NCI-H1105 (cell line): Measurements from ENCODE around the gene CFC1B.
"Not testable (repeated sequence)": the region's sequence is repeated elsewhere in the genome, so short reads cannot be mapped to it uniquely, and the experiment has no call there.

Experiments
- DNase-seq: peaks from one replicate; lab custom pipeline; 2025; lab: John Stamatoyannopoulos, UW

CFC1B gene

GRCh38 chr2:130520992-130521391, at the start of gene CFC1B:
TSS of gene CFC1B (plus strand) at chr2:130521222. CDS start at chr2:130521485, 263 bp downstream.
- DNase-seq, result not testable (repeated sequence)

GRCh38 chr2:130491073-130491472, 29.9 kb upstream of the CFC1B start:
- DNase-seq, result not testable (repeated sequence)

- not testable (repeated sequence) for DNase-seq
These were observed 11.8 kb upstream of the CFC1B start, which contains the start of gene POTEI for GRCh38 chr2:130509228-130509627. TSS of gene POTEI (minus strand) at chr2:130509328. CDS start at chr2:130509235, 93 bp downstream.

DNA sequence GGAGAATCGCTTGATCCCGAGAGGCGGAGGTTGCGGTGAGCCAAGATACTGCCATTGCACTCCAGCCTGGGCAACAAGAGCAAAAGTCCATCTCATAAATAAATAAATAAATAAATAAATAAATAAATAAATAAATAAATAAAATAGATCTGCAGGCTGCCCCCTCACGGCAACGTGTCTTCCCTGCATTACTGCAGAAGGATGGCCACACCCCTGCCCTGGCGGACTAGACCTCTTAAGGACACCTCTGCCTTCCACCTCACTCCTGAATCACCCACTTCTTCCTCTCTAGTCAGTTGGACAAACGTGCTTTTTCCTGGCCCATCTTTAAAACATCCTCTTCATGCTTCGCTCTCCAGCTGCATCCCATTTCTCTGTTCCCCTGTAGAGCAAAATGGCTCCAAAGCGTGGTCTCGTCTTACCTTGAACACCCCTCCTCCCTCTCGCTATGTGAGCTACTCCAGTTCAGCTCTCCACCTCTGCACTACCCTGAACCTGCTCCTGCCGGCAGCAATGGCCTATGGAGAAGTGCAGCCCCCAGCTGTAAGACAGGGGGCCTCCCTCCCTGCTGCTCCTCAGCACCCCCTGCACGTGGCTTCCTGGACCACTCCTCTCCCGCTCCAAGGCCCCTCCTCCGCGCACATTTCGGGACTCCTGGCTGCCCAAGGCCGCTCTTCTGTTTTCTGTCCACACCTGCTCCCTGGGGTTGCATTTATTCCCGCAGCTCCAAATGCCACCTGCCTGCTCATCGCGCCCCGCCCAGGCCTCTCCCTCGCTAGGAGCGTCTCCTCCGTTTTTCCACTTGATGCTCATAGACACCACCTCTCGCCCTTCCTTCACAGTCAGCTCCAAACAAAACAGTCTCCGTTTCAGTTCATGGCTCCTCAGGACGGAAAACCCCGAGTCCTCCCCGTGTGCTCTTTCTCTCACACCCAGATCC, 9.9 kb upstream of the CFC1B start:
- DNase-seq, result not testable (repeated sequence)

GRCh38 chr2:130511747-130512451, 9.1 kb upstream of the CFC1B start:
- not testable (repeated sequence) for DNase-seq

DNA sequence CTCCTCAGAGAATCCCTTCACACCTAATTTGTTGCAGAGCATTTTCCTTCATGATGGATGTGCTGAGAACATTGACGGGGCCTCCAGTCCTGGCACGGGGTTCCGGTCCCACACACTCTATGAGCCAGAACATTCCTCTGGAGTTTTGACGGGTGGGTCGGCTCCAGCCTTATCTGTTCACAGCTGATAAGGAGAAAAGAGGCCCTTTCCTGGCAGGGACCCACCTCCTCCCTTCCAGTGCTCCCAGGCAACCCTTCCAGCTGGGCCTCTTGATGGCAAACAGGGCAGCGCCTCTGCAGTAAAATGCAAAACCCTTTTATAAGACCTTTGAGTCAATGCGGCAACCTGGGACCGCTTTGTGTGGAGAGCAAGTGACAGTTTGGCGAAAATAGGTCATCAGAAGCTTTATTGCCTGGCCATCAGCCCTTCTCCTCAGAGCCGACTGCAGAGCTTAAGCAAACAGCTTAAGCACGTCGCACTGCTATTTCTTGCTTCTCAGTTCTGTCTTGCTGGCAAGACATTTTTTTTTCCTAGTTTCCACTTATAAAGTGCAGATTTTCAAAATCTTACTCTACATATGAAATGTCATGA, 2.4 kb upstream of the CFC1B start:
- DNase-seq, result not testable (repeated sequence)

- DNase-seq, result not testable (repeated sequence)
These were observed 1.4 kb downstream of the CFC1B start for GRCh38 chr2:130522390-130522789.

- DNase-seq, result not testable (repeated sequence)
These were observed 6.4 kb downstream of the CFC1B start for GRCh38 chr2:130527365-130527967.

GRCh38 chr2:130529545-130529944, 8.5 kb downstream of the CFC1B start:
- DNase-seq, result not testable (repeated sequence)

DNA sequence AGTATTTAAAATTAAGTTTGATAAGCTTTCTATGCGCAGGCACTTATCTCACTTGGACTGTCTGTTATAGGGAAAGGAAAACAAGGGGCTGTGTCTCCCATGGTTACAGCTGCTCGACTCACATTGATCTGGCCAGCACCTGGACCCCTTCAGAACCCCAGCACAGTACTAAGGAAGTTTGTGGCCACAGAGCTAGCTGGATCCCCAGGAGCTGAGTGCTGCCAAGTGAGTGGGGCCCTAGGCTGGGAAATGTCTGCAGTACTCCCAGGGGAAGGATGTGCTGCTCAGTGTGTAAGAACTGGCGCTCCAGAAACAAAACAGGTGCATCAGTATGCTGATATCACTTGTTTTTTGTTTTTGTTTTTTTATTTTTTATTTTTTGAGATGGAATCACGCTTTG, 9.2 kb downstream of the CFC1B start:
- not testable (repeated sequence) for DNase-seq

GRCh38 chr2:130531225-130531624, 10.2 kb downstream of the CFC1B start:
- not testable (repeated sequence) for DNase-seq

GRCh38 chr2:130531672-130532071, 10.7 kb downstream of the CFC1B start:
- not testable (repeated sequence) for DNase-seq

DNA sequence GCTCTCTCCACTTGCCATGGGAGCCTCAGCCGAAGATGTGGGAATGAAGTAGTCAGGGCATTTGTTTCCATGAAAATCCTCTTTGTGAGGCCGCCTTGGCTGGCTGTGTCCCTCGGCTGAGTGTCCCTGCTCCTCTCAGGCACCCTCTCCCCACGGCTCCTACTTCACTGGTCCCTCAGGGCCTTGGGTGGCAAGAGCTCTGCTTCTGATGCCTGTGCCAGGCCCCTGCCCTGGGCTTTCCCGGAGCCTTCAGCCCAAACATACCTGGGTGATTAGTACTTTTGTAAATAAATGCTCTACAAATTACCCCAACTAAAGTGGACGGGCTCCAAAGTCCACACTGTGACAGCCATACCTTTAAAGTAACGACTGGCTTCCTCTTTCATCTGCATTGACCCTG, 15.6 kb downstream of the CFC1B start:
- not testable (repeated sequence) for DNase-seq

DNA sequence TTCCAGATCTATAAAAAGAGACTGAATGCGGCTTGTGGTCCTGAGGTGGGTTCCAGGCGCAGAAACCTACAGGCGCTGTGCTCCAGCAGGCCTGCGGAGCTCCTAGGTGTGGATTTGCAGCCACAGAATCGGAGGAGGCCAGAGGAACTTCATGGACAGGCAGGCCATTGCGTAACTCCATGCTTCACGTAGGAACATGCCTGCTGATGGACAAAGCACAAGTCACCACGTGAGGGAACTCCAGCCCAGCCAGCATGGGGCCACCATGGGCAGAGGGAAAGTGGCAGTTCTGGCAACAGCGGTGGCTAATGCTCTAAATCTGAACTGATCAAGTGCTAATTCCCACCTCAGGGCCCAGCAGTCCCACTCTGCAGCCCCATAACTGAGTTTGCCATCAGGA, 17.2 kb downstream of the CFC1B start:
- not testable (repeated sequence) for DNase-seq

DNA sequence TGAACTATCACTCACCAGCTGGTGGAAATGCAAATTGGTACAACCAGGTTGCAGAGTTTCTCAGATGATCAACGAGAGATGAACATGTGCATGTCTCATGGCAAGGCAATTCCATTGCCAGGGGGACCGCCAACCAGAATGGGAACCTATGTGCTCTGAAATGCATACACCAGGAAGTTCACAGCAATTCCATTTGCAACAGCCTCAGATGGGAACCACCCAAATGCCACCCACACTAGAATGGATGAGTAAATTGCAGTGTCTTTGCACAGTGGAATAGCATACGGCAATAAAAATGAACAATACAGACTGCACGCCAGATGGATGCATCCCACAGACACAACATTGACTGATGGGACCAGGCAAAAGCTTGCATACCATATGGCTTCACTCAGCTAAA, 21.8 kb downstream of the CFC1B start:
- DNase-seq, result not testable (repeated sequence)

- not testable (repeated sequence) for DNase-seq
These were observed 22.9 kb downstream of the CFC1B start for GRCh38 chr2:130543785-130544528.

DNA sequence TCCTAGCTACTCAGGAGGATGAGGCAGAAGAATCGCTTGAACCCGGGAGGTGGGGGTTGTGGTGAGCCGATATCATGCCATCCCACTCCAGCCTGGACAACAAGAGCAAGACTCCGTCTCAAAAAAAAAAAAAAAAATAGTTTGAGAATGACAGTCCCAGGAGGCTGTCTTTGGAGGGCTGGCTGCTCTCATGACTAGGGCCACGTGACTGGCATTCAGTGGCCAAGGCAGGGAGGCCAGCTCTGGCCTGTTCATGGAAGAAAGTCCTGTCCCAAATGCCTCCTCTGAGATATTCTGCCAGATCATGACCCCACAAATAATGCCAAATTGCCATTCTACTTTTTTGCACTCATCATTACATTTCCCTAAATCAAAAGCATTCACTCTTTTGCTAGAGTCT, 24.0 kb downstream of the CFC1B start:
- not testable (repeated sequence) for DNase-seq

DNA sequence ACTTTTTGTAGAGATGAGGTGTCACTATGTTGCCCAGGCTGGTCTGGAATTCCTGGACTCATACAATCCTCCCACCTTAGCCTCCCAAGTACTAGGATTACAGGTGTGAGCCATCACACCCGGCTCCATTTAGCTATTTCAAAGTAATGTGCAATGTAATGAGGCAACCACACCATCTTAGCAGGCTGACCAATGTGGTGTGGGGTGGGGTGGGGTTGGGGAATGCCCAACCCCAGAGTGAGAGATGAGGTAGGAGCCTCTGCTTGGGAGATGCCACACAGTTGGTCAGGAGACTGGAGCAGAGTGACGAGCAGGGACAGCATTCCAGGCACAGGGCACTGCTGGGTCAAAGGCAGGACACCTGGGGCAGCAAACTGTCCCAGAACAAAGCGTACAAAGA, 27.4 kb downstream of the CFC1B start:
- not testable (repeated sequence) for DNase-seq

- not testable (repeated sequence) for DNase-seq
These were observed 28.5 kb downstream of the CFC1B start for GRCh38 chr2:130549475-130549874.

DNA sequence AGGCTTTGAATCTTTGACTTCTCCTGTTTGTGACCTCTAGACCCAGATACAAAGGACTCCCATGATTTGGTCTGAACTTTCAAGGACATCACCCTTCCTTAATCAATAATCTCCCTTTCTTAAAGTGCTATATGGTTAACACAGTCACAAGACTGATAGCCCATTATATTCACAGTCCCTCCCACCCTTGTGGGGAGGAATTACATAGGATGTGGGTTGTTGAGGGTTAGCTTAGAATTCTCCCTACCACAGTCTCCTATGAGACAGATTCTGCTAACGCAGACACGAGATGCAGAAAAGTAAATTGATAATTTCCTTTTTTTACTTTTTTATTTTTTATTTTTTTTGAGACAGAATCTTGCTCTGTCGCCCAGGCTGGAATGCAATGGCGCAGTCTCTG, 33.2 kb downstream of the CFC1B start:
- DNase-seq, result not testable (repeated sequence)

GRCh38 chr2:130556441-130556840, 35.4 kb downstream of the CFC1B start:
- not testable (repeated sequence) for DNase-seq
